HUDEP-2 (cell line): ENCODE data around the gene OR3A1.
"Not testable (repeated sequence)": the region's sequence is repeated elsewhere in the genome, so short reads cannot be mapped to it uniquely, and the experiment has no call there.

Experiments used
- DNase-seq, 76 experiments: peaks; one replicate each; lab custom pipeline; 2025; ENCODE audit not compliant: unreplicated experiment in 76 of 76; lab: John Stamatoyannopoulos, UW

The OR3A1 gene

GRCh38 chr17:3298260-3298659, at the start of gene OR3A1:
TSS of gene OR3A1 (minus strand) at chr17:3298360. CDS start at chr17:3292582, 5,778 bp downstream.
- no peak for DNase-seq

- DNase-seq = not testable (repeated sequence)
Measured at GRCh38 chr17:3342782-3343181, 44.6 kb upstream of the OR3A1 start.

GRCh38 chr17:3335876-3336275, 37.7 kb upstream of the OR3A1 start:
- peak in 1 of 76 experiments; percentile 0 for DNase-seq

DNA sequence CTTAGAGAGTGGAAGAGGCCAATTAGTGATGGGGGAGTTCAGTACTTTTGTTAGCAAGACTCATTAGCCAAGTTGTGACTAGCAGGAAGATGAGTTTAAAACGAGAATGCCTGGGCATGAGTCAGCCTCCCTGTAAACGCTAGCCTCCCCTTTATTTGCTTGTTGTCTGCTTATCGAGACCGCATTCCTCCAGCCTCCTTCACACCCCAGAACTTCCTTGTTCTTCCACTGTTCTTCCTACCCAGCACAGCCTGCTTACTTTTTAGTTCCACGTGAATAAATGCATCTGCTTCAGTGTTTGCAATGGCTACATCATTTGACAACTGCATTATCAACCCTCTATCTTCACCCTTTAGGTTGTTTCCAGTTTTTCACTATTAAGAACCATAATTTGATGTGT, 20.2 kb upstream of the OR3A1 start:
- no peak for DNase-seq

GRCh38 chr17:3316836-3317235, 18.7 kb upstream of the OR3A1 start:
- DNase-seq = no peak

DNA sequence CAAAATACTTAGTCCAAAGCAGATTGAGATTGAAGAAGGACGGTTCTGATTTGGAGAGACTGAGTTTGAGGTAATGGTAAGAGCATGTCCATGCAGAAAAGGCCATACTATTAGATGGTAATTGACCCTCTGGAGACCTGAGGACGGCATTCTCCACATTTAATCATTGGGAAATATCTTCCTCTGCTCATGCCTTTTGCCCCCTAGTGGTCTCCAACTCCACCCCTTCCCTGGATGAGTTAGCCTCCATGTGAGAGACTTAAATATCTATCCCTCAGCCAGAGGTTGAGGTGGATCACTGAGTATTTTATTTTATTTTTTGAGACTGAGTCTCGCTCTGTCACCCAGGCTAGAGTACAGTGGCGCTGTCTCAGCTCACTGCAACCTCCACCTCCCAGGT, 10.4 kb upstream of the OR3A1 start:
- DNase-seq = no peak

GRCh38 chr17:3295632-3296031, 2.5 kb downstream of the OR3A1 start:
- DNase-seq = no peak

DNA sequence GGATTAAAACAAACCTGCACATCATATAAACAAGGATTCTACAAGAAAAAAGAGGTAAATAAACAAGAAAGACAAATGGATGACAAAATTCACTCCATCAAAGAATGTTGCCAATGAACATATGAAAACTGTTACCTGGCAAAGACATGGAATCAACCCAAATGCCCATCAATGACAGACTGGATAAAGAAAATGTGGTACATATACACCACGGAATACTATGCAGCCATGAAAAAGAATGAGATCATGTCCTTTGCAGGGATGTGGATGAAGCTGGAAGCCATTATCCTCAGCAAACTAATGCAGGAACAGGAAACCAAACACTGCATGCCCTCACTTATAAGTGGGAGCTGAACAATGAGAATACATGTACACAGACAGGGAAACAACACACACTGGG, 4.6 kb downstream of the OR3A1 start:
- not testable (repeated sequence) for DNase-seq

DNA sequence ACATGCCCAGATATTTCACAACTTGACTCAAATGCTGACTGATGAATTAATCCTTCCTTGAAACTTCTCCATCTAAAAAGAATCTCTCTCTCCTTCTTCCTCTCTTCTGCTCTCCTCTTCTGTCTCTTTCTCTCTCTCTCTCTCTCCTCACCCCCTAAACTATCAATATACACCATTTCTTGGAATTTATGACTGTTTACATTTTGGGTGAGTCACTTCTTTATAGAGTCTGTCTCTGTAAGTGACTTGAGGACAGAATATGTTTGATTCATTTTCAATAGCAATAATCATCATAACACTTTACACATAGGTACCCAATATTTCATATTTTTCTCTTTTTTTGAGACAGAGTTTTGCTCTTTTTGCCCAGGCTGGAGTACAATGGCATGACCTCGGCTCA, 15.3 kb downstream of the OR3A1 start:
- no peak for DNase-seq

GRCh38 chr17:3276126-3276525, 22.0 kb downstream of the OR3A1 start:
- DNase-seq = no peak

DNA sequence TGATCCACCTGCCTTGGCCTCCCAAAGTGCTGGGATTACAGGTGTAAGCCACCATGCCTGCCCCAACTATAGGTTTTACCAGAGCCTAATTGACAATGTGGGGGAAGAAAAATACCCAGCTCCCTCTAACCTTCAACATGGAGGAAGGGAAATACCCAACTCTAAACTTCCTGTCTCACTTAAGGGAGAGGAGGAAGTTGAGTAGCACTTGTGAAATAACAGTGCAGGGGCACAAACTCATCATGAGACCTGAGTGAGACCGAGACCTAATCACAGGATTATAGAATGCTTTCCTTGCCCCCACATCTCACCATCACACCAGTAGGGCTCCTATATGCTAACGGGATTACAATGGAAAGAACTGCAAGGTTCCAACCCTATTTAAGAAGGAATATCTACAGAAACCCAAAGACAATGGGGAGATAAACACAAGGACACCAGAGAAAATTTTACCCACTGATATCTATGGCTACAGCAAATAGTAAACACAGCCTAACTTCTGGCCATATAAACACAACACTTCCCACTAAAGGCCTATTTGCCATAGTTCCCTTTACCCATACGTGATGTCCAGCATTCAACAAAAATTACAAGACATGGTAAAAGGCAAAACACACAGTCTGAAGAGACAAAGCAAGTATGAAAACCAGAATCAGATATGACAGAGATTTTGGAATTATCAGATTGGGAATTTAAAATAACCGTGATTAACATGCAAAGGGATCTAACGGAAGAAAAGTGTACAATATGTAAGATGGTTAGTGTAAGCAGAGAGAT, 26.9 kb downstream of the OR3A1 start:
- DNase-seq = no peak

GRCh38 chr17:3260600-3260999, 37.6 kb downstream of the OR3A1 start:
- DNase-seq = no peak

DNA sequence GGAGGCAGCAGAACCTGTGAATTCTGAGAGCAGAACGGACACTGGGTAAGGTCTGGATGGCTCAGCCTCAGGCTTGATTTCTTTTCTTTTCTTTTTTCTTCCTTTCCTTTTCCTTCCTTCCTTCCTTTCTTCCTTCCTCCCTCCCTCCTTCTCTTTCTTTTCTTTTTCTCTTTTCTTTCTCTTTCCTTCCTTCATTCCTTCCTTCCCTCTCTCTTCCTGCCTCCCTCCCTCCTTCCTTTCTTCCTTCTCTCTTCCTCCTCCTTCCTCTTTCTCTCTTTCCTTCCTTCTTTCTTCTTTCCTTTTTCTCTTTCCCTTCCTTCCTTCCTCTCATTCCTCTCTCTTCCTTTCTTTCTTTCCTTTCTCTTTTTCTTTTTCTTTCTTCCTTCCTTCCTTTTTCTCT, 38.0 kb downstream of the OR3A1 start:
- no peak for DNase-seq

GRCh38 chr17:3256575-3256974, 41.6 kb downstream of the OR3A1 start:
- no peak for DNase-seq

DNA sequence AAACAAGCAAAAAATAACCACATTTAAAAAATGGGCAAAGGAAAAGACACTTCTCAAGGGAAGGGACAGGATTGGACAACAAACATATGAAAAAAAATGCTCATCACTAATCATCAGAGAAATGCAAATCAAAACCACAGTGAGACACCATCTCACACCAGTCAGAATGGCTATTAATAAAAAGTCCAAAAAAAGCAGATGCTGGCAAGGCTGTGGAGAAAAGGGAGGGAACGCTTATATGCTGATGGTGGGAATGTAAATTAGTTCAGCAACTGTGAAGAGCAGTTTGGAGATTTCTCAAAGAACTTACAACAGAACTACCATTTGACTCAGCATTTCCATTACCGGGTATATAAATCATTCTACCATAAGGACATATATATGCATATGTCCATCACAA, 49.1 kb downstream of the OR3A1 start:
- not testable (repeated sequence) for DNase-seq

DNA sequence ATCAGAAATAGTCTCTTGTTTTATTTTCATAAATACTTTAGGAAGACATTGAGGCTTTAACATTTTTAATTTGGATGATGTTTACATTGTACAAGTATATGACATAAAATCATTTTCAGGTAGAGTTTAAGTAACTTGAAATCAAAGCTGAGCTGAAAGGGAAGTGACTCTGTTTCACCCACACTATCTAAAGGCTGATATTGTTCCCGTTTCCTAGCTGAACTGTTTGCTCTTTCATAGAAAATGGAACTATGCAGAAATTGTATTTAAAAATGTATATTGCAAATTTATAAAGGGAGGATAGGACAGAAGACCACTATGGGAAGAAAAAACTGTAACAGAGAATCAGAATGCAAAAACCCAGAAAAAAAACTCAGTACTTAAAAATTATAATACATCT, 53.3 kb downstream of the OR3A1 start:
- DNase-seq = not testable (repeated sequence)

- DNase-seq = not testable (repeated sequence)
Measured at GRCh38 chr17:3241044-3241443, 57.1 kb downstream of the OR3A1 start.
